HT-29 (cell line): ENCODE measurements around the gene RASEF. TPM values are rescaled to one million over a fixed set of nuclear protein-coding genes. Genes with fewer than 3 reads are reported as not detected.
"Not testable (repeated sequence)": the region's sequence is repeated elsewhere in the genome, so short reads cannot be mapped to it uniquely, and the experiment has no call there.

ENCODE experiments used
- DNase-seq: peaks from one replicate; pipeline ENCODE4 v3.0.0-alpha.2; 2015; ENCODE audit warnings: low spot score
- total RNA-seq: library from RNA; depleted of rRNA; stranded (reverse); fragments of >200 nt; shearing (Covaris generic); gene quantifications from 2 replicates; pipeline ENCODE4 v1.2.3, GENCODE V29; 2014

Gene RASEF
- total RNA-seq, 1 experiment from 2014 or later: 61.9 TPM

GRCh38 chr9:82975176-82975575 is 87.8 kb downstream of the RASEF start:
- no peak for DNase-seq

GRCh38 chr9:82972446-82972845 is 90.5 kb downstream of the RASEF start:
- no peak for DNase-seq

GRCh38 chr9:82970359-82970758 is 92.6 kb downstream of the RASEF start:
- no peak for DNase-seq

GRCh38 chr9:82969291-82969690 is 93.7 kb downstream of the RASEF start:
- DNase-seq: no peak

GRCh38 chr9:82968816-82969215 is 94.1 kb downstream of the RASEF start:
- DNase-seq: no peak

- no peak for DNase-seq
Measured at GRCh38 chr9:82968388-82968787, 94.6 kb downstream of the RASEF start.

- peak; percentile 96 for DNase-seq
Measured at GRCh38 chr9:82961504-82962125, 101.3 kb downstream of the RASEF start.

- no peak for DNase-seq
Measured at GRCh38 chr9:82957529-82958379, 105.2 kb downstream of the RASEF start.

GRCh38 chr9:82949203-82949602 is 113.7 kb downstream of the RASEF start:
- no peak for DNase-seq

GRCh38 chr9:82940376-82940775 is 122.6 kb downstream of the RASEF start:
- DNase-seq: no peak

GRCh38 chr9:82939451-82939850 is 123.5 kb downstream of the RASEF start:
- peak; percentile 46 for DNase-seq

- DNase-seq: no peak
Measured at GRCh38 chr9:82938426-82939218, 124.3 kb downstream of the RASEF start.

- DNase-seq: not testable (repeated sequence)
Measured at GRCh38 chr9:82936561-82936960, 126.4 kb downstream of the RASEF start.

- DNase-seq: peak; percentile 58
Measured at GRCh38 chr9:82934949-82935348, 128.0 kb downstream of the RASEF start.

- DNase-seq: not testable (repeated sequence)
Measured at GRCh38 chr9:82934025-82934424, 128.9 kb downstream of the RASEF start.

- DNase-seq: no peak
Measured at GRCh38 chr9:82930116-82930515, 132.8 kb downstream of the RASEF start.
